ENCODE results near the gene CYP46A1.

Gene CYP46A1

GRCh38 chr14:99729991-99730875, 46.1 kb downstream of the CYP46A1 start:
- TF ChIP-seq TAF1 (IDR thresholded peaks at IDR 0.05; ENCODE audit: borderline replicate concordance, insufficient read depth, low read length) = no peak
- TF ChIP-seq SIN3A (IDR thresholded peaks at IDR 0.05; ENCODE audit: borderline replicate concordance, insufficient read depth, low read length) = no peak
- TF ChIP-seq POLR2AphosphoS5 (IDR thresholded peaks at IDR 0.05; ENCODE audit: low read depth, low read length) = no peak
- TF ChIP-seq FOXP2 (optimal IDR thresholded peaks at IDR 0.05; ENCODE audit: borderline replicate concordance, extremely low read depth, extremely low read length, insufficient read depth) = no peak
- TF ChIP-seq, protein P1, sequence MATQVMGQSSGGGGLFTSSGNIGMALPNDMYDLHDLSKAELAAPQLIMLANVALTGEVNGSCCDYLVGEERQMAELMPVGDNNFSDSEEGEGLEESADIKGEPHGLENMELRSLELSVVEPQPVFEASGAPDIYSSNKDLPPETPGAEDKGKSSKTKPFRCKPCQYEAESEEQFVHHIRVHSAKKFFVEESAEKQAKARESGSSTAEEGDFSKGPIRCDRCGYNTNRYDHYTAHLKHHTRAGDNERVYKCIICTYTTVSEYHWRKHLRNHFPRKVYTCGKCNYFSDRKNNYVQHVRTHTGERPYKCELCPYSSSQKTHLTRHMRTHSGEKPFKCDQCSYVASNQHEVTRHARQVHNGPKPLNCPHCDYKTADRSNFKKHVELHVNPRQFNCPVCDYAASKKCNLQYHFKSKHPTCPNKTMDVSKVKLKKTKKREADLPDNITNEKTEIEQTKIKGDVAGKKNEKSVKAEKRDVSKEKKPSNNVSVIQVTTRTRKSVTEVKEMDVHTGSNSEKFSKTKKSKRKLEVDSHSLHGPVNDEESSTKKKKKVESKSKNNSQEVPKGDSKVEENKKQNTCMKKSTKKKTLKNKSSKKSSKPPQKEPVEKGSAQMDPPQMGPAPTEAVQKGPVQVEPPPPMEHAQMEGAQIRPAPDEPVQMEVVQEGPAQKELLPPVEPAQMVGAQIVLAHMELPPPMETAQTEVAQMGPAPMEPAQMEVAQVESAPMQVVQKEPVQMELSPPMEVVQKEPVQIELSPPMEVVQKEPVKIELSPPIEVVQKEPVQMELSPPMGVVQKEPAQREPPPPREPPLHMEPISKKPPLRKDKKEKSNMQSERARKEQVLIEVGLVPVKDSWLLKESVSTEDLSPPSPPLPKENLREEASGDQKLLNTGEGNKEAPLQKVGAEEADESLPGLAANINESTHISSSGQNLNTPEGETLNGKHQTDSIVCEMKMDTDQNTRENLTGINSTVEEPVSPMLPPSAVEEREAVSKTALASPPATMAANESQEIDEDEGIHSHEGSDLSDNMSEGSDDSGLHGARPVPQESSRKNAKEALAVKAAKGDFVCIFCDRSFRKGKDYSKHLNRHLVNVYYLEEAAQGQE (IDR thresholded peaks at IDR 0.05; ENCODE audit: insufficient read depth in 1 of 2, low read depth in 2 of 2, low read length in 2 of 2) = no peak

GRCh38 chr14:99730876-99731546, 46.9 kb downstream of the CYP46A1 start:
- TF ChIP-seq SIN3A (IDR thresholded peaks at IDR 0.05; ENCODE audit: borderline replicate concordance, insufficient read depth, low read length) (no peak), POLR2AphosphoS5 (IDR thresholded peaks at IDR 0.05; ENCODE audit: low read depth, low read length) (no peak), TAF1 (IDR thresholded peaks at IDR 0.05; ENCODE audit: borderline replicate concordance, insufficient read depth, low read length) (no peak), FOXP2 (optimal IDR thresholded peaks at IDR 0.05; ENCODE audit: borderline replicate concordance, extremely low read depth, extremely low read length, insufficient read depth) (no peak)
- TF ChIP-seq, protein P1 (IDR thresholded peaks at IDR 0.05; ENCODE audit: insufficient read depth in 1 of 2, low read depth in 2 of 2, low read length in 2 of 2) = no peak

- TF ChIP-seq, protein P1 (IDR thresholded peaks at IDR 0.05; ENCODE audit: insufficient read depth in 1 of 2, low read depth in 2 of 2, low read length in 2 of 2) = no peak
- TF ChIP-seq TAF1 (IDR thresholded peaks at IDR 0.05; ENCODE audit: borderline replicate concordance, insufficient read depth, low read length) (no peak), SIN3A (IDR thresholded peaks at IDR 0.05; ENCODE audit: borderline replicate concordance, insufficient read depth, low read length) (no peak)
These were observed 47.7 kb downstream of the CYP46A1 start for GRCh38 chr14:99731547-99732435.

GRCh38 chr14:99732436-99733210, 48.5 kb downstream of the CYP46A1 start:
- TF ChIP-seq FOXP2 (optimal IDR thresholded peaks at IDR 0.05; ENCODE audit: borderline replicate concordance, extremely low read depth, extremely low read length, insufficient read depth) = no peak
- TF ChIP-seq, protein P1 (IDR thresholded peaks at IDR 0.05; ENCODE audit: insufficient read depth in 1 of 2, low read depth in 2 of 2, low read length in 2 of 2) = no peak
- no peak for TF ChIP-seq TAF1 (IDR thresholded peaks at IDR 0.05; ENCODE audit: borderline replicate concordance, insufficient read depth, low read length)
- no peak for TF ChIP-seq SIN3A (IDR thresholded peaks at IDR 0.05; ENCODE audit: borderline replicate concordance, insufficient read depth, low read length)
- no peak for TF ChIP-seq POLR2AphosphoS5 (IDR thresholded peaks at IDR 0.05; ENCODE audit: low read depth, low read length)
